ENCODE data around the gene TFE3.

Gene TFE3

GRCh38 chrX:49059681-49060085 lies 16.5 kb upstream of the TFE3 start:
- no peak for DNase-seq

DNA sequence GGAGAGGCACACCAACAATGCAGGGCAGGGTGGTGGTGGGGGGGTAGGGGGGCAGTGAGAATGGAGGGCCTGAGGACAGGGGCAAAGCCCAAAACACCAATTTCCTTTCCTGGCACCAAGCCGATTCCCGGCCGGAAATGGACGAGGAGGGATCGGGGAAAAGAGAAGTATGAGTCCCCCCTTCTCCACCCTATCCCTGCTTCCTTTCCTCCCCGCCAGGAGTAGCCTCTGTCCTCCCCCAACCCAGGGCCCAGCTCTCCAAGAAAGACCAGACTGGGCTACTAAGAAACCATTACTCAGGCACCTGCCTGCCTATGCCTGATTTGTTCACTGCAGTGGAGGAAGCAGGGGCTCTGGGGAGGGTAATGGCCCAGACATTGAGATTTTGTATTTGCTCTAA lies 16.0 kb upstream of the TFE3 start:
- no peak for DNase-seq

- no peak for DNase-seq
These were observed 15.6 kb upstream of the TFE3 start, which contains the start of gene CCDC120 for GRCh38 chrX:49058794-49059193. Gene CCDC120 (plus strand): TSS chrX:49058999. CDS start chrX:49062042, 3,043 bp downstream.

DNA sequence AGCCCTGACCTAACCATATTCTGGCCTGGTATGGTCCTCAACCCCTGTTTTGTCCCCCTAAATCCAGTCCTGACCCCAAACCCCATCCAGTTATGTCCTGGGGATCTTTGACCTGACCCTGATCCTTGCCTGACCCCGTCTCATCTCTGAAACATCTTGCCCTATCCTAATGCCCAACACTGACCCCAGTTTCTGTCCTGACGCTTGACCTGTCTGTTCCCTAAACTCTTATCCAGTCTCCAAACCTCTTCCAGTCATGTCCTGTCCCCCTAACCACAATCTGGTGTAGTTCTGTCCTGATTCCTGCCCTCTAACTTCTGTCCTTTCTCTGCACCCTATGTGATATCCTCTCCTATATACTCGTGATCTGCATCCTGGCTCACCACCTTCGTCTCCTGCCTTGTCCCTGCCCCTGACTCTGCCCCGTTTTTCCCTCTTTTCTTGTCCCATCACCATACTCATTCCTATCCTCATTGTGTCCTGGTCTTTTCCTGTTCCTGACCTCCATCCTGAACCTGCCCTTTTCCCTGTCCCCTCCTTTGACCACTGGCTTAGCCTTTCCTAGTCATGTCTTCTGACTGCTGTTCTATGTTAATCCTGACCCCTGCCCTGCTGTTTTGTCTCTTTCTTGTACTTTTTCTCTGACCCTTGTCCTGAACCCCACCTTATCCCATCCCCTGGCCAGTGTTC lies 11.1 kb upstream of the TFE3 start:
- DNase-seq, result no peak

GRCh38 chrX:49053223-49054072 lies 10.3 kb upstream of the TFE3 start:
- no peak for DNase-seq

- DNase-seq, result no peak
These were observed 777 bp upstream of the TFE3 start for GRCh38 chrX:49043987-49044281.

DNA sequence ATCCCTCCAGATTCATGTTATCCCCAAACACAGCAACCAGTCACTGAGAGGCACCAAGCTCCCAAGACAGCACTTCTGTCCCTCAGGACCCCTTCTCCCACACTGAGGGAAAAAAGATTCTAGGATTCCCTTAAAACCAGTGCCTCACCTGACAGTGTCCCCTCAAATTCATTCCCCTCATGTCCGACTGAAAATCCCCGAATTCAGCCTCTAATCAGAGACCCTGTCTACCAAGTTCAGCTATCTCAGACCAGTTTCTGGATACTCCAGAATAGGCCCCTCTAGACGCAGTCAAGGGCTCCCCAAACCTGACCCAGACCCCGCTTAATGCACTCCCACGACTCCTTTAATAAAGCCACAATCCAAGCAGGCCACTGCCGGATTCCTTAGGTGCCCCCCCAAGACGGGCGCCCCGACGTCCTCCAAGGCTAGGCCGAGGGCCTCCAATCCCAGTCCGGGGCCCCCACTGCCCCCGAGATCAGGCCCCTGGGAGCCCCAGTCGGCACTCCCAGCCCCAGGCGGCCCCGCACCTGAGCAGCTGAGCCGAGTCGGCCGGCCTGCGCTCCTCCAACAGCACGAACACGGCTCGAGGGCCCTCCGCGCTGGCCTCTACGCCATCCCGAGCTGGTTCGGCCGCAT lies 457 bp downstream of the TFE3 start:
- no peak for DNase-seq

- no peak for DNase-seq
These were observed 1.2 kb downstream of the TFE3 start for GRCh38 chrX:49041744-49042580.

- no peak for DNase-seq
These were observed 2.7 kb downstream of the TFE3 start for GRCh38 chrX:49040376-49040955.

DNA sequence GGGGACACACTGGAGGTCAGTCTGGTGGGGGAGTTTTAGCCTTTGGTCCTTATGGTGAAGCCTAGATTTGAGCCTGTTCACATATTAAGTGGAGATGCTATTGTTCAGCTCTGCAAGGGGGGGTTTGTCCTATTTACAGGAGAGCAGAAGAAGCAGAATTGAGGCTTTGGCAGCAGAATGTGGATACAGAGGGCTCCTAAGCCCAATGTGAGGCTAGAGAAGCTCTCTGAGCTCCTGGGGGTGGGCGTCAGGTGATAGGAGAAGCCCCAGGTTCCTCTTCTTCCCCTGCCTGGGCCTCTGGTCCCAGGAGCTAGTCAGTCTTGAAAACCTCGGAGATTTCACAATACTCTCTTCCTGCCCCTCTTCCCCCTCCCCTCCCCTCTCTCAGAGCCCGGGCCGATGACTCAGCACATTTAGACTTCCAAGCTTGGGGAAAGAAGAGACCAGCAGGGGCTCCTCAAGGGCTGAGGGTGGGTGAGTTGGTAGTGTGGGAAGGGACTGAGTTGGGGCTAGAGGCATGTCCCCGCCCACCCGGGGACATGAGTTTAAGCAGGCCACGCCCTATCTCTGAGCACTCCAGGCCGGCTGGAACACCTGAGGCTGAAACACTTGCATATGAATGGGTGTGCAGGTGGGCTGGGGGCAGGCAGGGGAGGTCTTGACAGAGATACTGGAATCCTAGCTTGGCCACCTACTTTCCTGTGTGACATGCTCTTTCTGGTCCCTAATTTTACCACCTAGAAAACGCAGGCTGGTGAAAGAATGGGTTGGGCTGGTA lies 3.4 kb downstream of the TFE3 start:
- DNase-seq, result peak; percentile 53

DNA sequence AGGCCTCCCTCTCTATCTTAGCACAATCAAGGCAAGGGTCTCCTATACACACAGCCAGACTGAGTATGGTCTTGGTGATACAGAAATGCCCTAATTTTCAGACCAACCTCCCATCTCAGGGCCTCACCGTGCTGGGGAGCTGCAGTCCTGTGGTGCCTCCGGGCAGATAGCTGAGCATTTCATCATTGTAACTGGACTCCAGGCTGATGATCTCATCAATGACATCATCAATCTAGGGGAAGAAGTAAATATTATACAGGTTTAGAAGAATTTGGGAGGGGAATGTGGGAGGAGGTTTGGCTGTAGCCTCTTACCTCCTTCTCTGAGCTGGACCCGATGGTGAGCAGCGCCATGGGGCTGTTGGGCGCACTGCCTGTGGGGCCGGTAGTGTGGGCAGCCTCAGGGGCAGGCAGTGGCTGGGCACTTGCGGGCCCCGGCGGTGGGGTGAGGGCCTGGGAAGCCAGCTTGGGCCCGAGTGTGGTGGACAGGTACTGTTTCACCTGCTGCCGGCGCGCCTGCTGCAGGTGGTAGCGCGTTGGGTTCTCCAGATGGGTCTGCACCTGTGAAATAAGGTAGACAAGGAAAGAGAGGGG lies 5.2 kb downstream of the TFE3 start:
- no peak for DNase-seq

GRCh38 chrX:49030283-49030682 lies 12.9 kb downstream of the TFE3 start:
- no peak for DNase-seq

- no peak for DNase-seq
These were observed 13.3 kb downstream of the TFE3 start for GRCh38 chrX:49029876-49030275.

DNA sequence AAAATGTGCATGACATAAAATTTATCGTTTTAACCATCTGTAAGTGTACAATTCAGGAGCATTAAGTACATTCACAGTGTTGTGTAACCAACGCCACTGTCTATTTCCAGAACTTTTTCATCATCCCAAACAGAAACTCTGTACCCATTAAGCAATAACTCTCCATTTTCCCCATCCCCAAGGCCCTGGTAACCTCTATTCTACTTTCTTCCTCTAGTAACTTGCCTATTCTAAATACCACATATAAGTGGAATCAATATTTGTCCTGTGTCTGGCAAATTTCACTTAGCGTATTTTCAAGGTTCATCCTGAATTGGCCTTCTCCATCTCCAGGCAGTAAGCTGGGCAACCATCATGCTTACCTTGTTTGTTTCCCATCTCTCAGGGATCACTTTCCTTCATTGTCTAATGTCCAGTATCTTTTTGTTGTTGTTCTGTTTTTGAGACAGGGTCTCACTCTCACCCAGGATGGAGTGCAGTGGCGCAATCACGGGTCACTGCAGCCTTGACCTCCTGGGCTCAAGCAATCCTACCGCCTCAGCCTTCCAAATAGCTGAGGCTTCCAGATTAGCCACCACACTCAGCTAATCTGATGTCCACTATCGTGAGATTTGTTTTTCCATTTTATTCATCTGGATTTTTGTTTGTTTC lies 23.4 kb downstream of the TFE3 start:
- DNase-seq, result no peak

DNA sequence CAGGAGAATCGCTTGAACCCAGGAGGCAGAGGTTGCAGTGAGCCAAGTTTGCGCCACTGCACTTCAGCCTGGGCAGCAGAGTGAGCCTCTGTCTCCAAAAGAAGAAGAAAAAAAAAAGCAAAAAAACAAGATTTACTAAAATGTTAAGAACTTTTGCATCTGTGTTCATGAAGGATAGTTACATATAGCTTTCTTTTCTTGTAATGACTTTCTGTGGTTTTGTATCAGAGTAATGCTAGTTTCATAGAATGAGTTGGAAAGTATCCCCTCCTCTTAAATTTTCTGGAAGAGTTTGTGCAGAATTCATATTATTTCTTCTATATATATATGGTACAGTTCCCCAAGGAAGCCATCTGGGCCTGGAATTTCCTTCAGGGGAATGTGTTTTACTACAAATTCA lies 24.1 kb downstream of the TFE3 start:
- DNase-seq, result no peak

GRCh38 chrX:49003696-49004095 lies 39.5 kb downstream of the TFE3 start:
- no peak for DNase-seq

- DNase-seq, result peak; percentile 51
These were observed 40.8 kb downstream of the TFE3 start, which contains the start of gene GRIPAP1 for GRCh38 chrX:49002091-49002935. Gene GRIPAP1 (minus strand): TSS chrX:49002264. CDS start chrX:49002229, 35 bp downstream.

DNA sequence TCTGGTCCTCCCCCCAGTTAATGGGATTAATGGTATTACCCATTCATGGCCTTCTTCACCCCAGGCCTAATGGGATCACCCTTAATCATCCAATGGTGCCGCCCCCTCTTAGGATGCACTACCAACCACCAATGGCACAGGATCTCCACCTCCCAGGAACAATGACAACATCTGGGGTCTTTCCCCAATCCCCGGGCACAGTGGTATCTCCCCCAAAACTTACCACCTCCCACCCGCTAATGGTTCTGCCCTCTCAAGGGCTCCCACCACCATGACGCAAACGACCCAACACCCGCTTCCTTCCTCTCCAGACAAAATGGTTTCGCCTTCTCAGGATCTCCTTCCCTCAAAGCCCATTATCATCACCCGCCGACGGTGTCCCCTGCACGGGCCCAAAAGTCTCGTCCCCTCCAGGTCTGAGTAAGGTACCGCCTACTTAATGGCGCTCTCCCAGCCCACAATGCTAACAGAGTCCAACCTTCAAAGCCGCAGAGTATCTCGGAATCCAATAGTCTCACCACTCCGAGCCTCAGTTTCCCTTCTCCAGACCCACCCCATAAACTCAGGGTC lies 41.6 kb downstream of the TFE3 start:
- DNase-seq, result peak; percentile 11

GRCh38 chrX:49000636-49001035 lies 42.5 kb downstream of the TFE3 start:
- DNase-seq, result no peak

Data from SIG-M5 (cell line).